K562 (cell line): Measurements from ENCODE around the gene ESPN. TPM values are rescaled to one million over a fixed set of nuclear protein-coding genes. Genes with fewer than 3 reads are reported as not detected.

Experiments used
- ATAC-seq: fragments of 200-7000 bp; cut with Tn5 transposase; 3 replicates; pipeline ENCODE4 v1.9.1; 2020; ENCODE audit warnings: moderate library complexity
- BruUV-seq: library from RNA; stranded (reverse); fragments of 400-500 nt; replicated peaks from 2 replicates; lab custom pipeline; 2021; lab: Mats Ljungman, UMichigan
- CTCF ChIA-PET: fragments of 300-600 bp; formaldehyde crosslinking; extraction: SDS; loops from one replicate; lab custom pipeline; 2021; ENCODE audit warnings: low intra/inter-chr PET ratio; lab: Yijun Ruan, JAX
- POLR2A ChIA-PET: fragments of 300-600, 350-650 bp; sonication (Branson Sonifier 250); formaldehyde crosslinking; extraction: SDS; loops from one replicate; lab custom pipeline; 2021; ENCODE audit warnings: antibody characterized with exemption, inconsistent platforms; lab: Yijun Ruan, JAX
- DNase-seq, 4 experiments: peaks; one replicate each; pipeline versions ENCODE4 v3.0.0 to v3.0.0-alpha.2; 2011 to 2018; ENCODE audit warnings: low spot score in 3 of 4, mixed read lengths in 3 of 4; ENCODE audit errors: extremely low read depth in 1 of 4
- FAIRE-seq: peaks from 2 replicates; lab custom pipeline; 2011; peaks lifted over from hg19 to GRCh38; lab: Jason Lieb, UNC
- H2AFZ ChIP-seq: 2 replicates; pipeline ENCODE4 v1.6.0; 2011; ENCODE audit warnings: low read depth, low read length, control low read depth, inconsistent platforms
- H3K27ac ChIP-seq: fragments of 200-600 bp; 3 replicates; pipeline ENCODE4 v1.8.0; 2011; ENCODE audit warnings: low read depth, mild to moderate bottlenecking, control low read depth, inconsistent platforms, low read length, moderate library complexity, mixed read lengths; ENCODE audit errors: extremely low read depth
- H3K27me3 ChIP-seq, 2 experiments: fragments of 300-600 bp in 1 of 2; 2 replicates in 1 of 2; 3 replicates in 1 of 2; pipeline versions ENCODE4 v1.6.0 to v1.8.0; 2011; ENCODE audit warnings: inconsistent platforms in 2 of 2, low read length in 2 of 2, mild to moderate bottlenecking in 1 of 2, mixed read lengths in 1 of 2, moderate library complexity in 1 of 2; ENCODE audit not compliant: control insufficient read depth in 2 of 2, insufficient read depth in 2 of 2
- H3K36me3 ChIP-seq: fragments of 300-600 bp; 3 replicates; pipeline ENCODE4 v1.8.0; 2011; ENCODE audit warnings: mild to moderate bottlenecking, low read length, inconsistent platforms; ENCODE audit not compliant: control insufficient read depth, insufficient read depth
- H3K4me1 ChIP-seq, 2 experiments: fragments of 200-600 bp in 1 of 2; replicated peaks in 1 of 2; 2 replicates in 1 of 2; 3 replicates in 1 of 2; pipeline versions ENCODE4 v1.5.1 to v1.8.0; 2011; ENCODE audit warnings: inconsistent platforms in 2 of 2, low read length in 2 of 2, mild to moderate bottlenecking in 1 of 2, mixed read lengths in 1 of 2, moderate library complexity in 1 of 2; ENCODE audit not compliant: control insufficient read depth in 2 of 2, insufficient read depth in 2 of 2
- H3K4me2 ChIP-seq: 2 replicates; pipeline ENCODE4 v1.6.1; 2011; ENCODE audit warnings: low read length, control low read depth, inconsistent platforms, mixed read lengths; ENCODE audit not compliant: insufficient read depth
- H3K4me3 ChIP-seq: fragments of 200-600 bp; sonication (generic), shearing (Covaris generic); 2 replicates; pipeline ENCODE4 v1.5.1; 2016; ENCODE audit warnings: control low read depth, inconsistent platforms
- H3K79me2 ChIP-seq: fragments of 200-600 bp; 3 replicates; pipeline ENCODE4 v1.8.0; 2011; ENCODE audit warnings: low read length, inconsistent platforms; ENCODE audit not compliant: control insufficient read depth, insufficient read depth
- H3K9ac ChIP-seq, 2 experiments: 2 replicates each; pipeline versions ENCODE4 v1.6.0 to v1.6.1; 2011; ENCODE audit warnings: low read depth in 2 of 2, low read length in 2 of 2, control low read depth in 1 of 2, inconsistent platforms in 1 of 2, mild to moderate bottlenecking in 1 of 2, mixed read lengths in 1 of 2; ENCODE audit not compliant: insufficient read depth in 1 of 2
- H3K9me1 ChIP-seq: one replicate; pipeline ENCODE4 v1.6.0; 2011; ENCODE audit warnings: inconsistent platforms, mild to moderate bottlenecking, low read length, moderate library complexity; ENCODE audit not compliant: control insufficient read depth, insufficient read depth
- H3K9me3 ChIP-seq: replicated peaks from 2 replicates; pipeline ENCODE4 v1.5.1; 2011; ENCODE audit warnings: low read depth, low read length, inconsistent platforms; ENCODE audit not compliant: control insufficient read depth, insufficient read depth
- H4K20me1 ChIP-seq: replicated peaks from 2 replicates; pipeline ENCODE4 v1.6.1; 2011; ENCODE audit warnings: low read length, inconsistent platforms, mixed read lengths; ENCODE audit not compliant: control insufficient read depth, insufficient read depth
- ZNF134 ChIP-seq: fragments of 250-450 bp; sonication (Bioruptor Pico); conservative IDR thresholded peaks from 2 replicates; pipeline ENCODE4 v1.4.0; 2020
- ZNF407 ChIP-seq: fragments of 450-650 bp; IDR thresholded peaks from 2 replicates; pipeline ENCODE4 v1.6.1; 2016; ENCODE audit warnings: low read depth
- ZNF444 ChIP-seq: fragments of 250-450 bp; sonication (Bioruptor Pico); IDR thresholded peaks from 2 replicates; pipeline ENCODE4 v1.4.0; 2020; ENCODE audit warnings: mild to moderate bottlenecking, moderate library complexity
- ZSCAN32 ChIP-seq: fragments of 450-650 bp; formaldehyde crosslinking; IDR thresholded peaks from 2 replicates; pipeline ENCODE4 v1.4.0; 2020; ENCODE audit warnings: mild to moderate bottlenecking, moderate library complexity
- WGBS: fragments of 100-300 bp; shearing (Covaris generic); methylation state at CpG from one replicate; pipeline ENCODE4 v1.1.6; 2016; ENCODE audit warnings: low coverage, mixed read lengths; ENCODE audit not compliant: insufficient coverage; ENCODE audit errors: missing lambda C conversion rate; 5-methylcytosine and 5-hydroxymethylcytosine counted together
- in situ Hi-C: fragments of 300-500 bp; cut with MboI; formaldehyde crosslinking; loops from 4 replicates; pipeline ENCODE4 v1.15.0; 2018; ENCODE audit warnings: inconsistent platforms, mixed read lengths
- intact Hi-C: fragments of 100-400 bp; cut with micrococcal nuclease; formaldehyde crosslinking; loops from 2 replicates; pipeline ENCODE4 v1.14.2; 2022
- polyA plus RNA-seq, 8 experiments: library from polyadenylated mRNA; depleted of rRNA in 4 of 8; stranded (reverse) in 5 of 8; unstranded in 3 of 8; fragments of >200 nt; fragmentation: Nextera tagmentation in 2 of 8; fragmentation: Illumina TruSeq in 1 of 8; extraction: Ambion mirVana in 2 of 8; extraction: Trizol in 1 of 8; gene quantifications; 2 replicates each; pipeline versions ENCODE4 v1.2.1 to v1.2.3, GENCODE V29; 2011 to 2014; ENCODE audit warnings: inconsistent platforms in 1 of 8, missing spikeins in 1 of 8
- total RNA-seq, 7 experiments: library from RNA; depleted of rRNA in 6 of 7; stranded (reverse); fragments of >200 nt in 6 of 7; fragmentation: Illumina TruSeq in 2 of 7; extraction: Trizol in 2 of 7; gene quantifications; 2 replicates each; pipeline versions ENCODE4 v1.2.1 to v1.2.3, GENCODE V29; 2011 to 2021; ENCODE audit warnings: low replicate concordance in 1 of 7

ESPN gene
- total and polyA plus RNA-seq, 9 of the 15 experiments (the other 6 are each of a cell fraction or from before 2014, with no cell fraction given), result 0.07 to 1.2 (median 0.45) TPM; not detected in 3

DNA sequence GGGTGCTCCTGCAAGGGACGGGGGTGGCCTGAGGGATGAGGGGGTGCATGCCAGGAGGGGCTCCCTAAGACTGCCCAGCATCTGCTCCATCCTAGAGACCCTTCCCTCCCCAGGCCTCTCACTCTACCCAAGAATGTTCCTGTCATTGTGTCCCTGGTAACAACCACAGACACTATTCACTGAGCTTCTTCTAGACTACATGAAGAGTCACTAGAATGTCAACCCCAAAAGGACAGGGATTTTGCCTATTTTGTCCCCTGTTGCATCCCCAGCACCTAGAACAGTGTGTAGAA, 38.5 kb downstream of the ESPN start:
- FAIRE-seq (no peak), ATAC-seq (no peak), DNase-seq (no peak)
- TF ChIP-seq ZNF407, result no peak
- no peak for TF ChIP-seq ZNF444 (CRISPR knock-in tag)
- no peak for TF ChIP-seq ZNF134 (CRISPR knock-in tag)
- no peak for TF ChIP-seq ZSCAN32 (CRISPR knock-in tag)
- in situ Hi-C loops (no loop called here), intact Hi-C loops (no loop called here)
- no peak overlapping the region for H3K4me2 ChIP-seq
- peaks cover 28% of the 10 kb centered on the region for H4K20me1 ChIP-seq
- H3K9ac ChIP-seq, result no peak overlapping the region
- WGBS, result 4% methylated on average over 1 of the region's 1 CpG
- POLR2A ChIA-PET, result interaction anchor here (0.5 to 1.4 kb wide), 6 partner anchors 9 to 1168 kb away, joined by 3 read pairs; no protein-coding TSS in a partner anchor
- BruUV-seq, result no TSS peak
- H3K36me3 ChIP-seq, result no peaks in the 10 kb centered on the region
- peaks cover 79 to 86% of the 10 kb centered on the region in 2 experiments for H3K27me3 ChIP-seq
- no peaks in the 10 kb centered on the region for H3K9me3 ChIP-seq
- CTCF ChIA-PET, result no interaction called here
- H3K9me1 ChIP-seq, result no peaks in the 10 kb centered on the region
- H3K4me1 ChIP-seq, result peaks cover 0 to 56% of the 10 kb centered on the region in 2 experiments; a peak in 2 of 5 replicates
- no peak overlapping the region for H3K4me3 ChIP-seq
- no peak overlapping the region for H3K27ac ChIP-seq
- H2AFZ ChIP-seq, result no peak overlapping the region
- no peaks in the 10 kb centered on the region for H3K79me2 ChIP-seq
